DOHH2 (cell line): ENCODE measurements around the gene ANGPTL1.

ENCODE experiments used
- H3F3A ChIP-seq: fragments of 200-600 bp; sonication (generic), shearing (Covaris generic); 2 replicates; pipeline ENCODE4 v1.6.0; 2016; ENCODE audit warnings: antibody characterized with exemption, mild to moderate bottlenecking; ENCODE audit not compliant: control insufficient read depth, insufficient read depth
- H3K27ac ChIP-seq: fragments of 200-600 bp; sonication (generic); 2 replicates; pipeline ENCODE4 v1.5.1; 2014; ENCODE audit warnings: low read depth, mild to moderate bottlenecking, low read length, moderate library complexity
- H3K27me3 ChIP-seq: fragments of 200-600 bp; sonication (generic); 2 replicates; pipeline ENCODE4 v1.6.1; 2014; ENCODE audit warnings: mild to moderate bottlenecking, low read length, mixed read lengths; ENCODE audit not compliant: control insufficient read depth
- H3K36me3 ChIP-seq: fragments of 200-600 bp; sonication (generic); 2 replicates; pipeline ENCODE4 v1.6.1; 2014; ENCODE audit warnings: mild to moderate bottlenecking, low read length, moderate library complexity, mixed read lengths; ENCODE audit not compliant: control insufficient read depth
- H3K4me1 ChIP-seq: fragments of 200-600 bp; sonication (generic); 2 replicates; pipeline ENCODE4 v1.6.1; 2014; ENCODE audit warnings: mild to moderate bottlenecking, low read length, mixed read lengths; ENCODE audit not compliant: control insufficient read depth
- H3K4me2 ChIP-seq: fragments of 200-600 bp; sonication (generic); 2 replicates; pipeline ENCODE4 v1.6.0; 2014; ENCODE audit warnings: mild to moderate bottlenecking, low read length, moderate library complexity
- H3K4me3 ChIP-seq: fragments of 200-600 bp; sonication (generic); 2 replicates; pipeline ENCODE4 v1.5.1; 2014; ENCODE audit warnings: mild to moderate bottlenecking, low read length, mixed read lengths
- H3K79me2 ChIP-seq: fragments of 200-600 bp; sonication (generic); 2 replicates; pipeline ENCODE4 v1.6.1; 2014; ENCODE audit warnings: mild to moderate bottlenecking, low read length, mixed read lengths; ENCODE audit not compliant: control insufficient read depth
- H3K9me2 ChIP-seq: fragments of 200-600 bp; sonication (generic); replicated peaks from 2 replicates; pipeline ENCODE4 v1.6.1; 2014; ENCODE audit warnings: mild to moderate bottlenecking, low read length, mixed read lengths; ENCODE audit not compliant: control insufficient read depth
- H3K9me3 ChIP-seq: fragments of 200-600 bp; sonication (generic); 2 replicates; pipeline ENCODE4 v1.6.1; 2014; ENCODE audit warnings: antibody characterized with exemption, low read length, mixed read lengths; ENCODE audit not compliant: control insufficient read depth, insufficient read depth
- H4K20me1 ChIP-seq: fragments of 200-600 bp; sonication (generic); 2 replicates; pipeline ENCODE4 v1.6.0; 2014; ENCODE audit warnings: low read depth, mild to moderate bottlenecking, antibody characterized with exemption, low read length, moderate library complexity; ENCODE audit not compliant: control insufficient read depth, insufficient read depth
- EZH2phosphoT487 ChIP-seq: fragments of 200-600 bp; sonication (generic); IDR thresholded peaks from 2 replicates; pipeline ENCODE4 v1.6.1; 2017; ENCODE audit warnings: borderline replicate concordance, mild to moderate bottlenecking, antibody characterized with exemption, low read length, moderate library complexity, mixed read lengths
- TF ChIP-seq, protein P1 (sequence below): fragments of 200-600 bp; sonication (generic); IDR thresholded peaks from one replicate; pipeline ENCODE4 v1.5.1; 2014; ENCODE audit warnings: antibody characterized with exemption, mild to moderate bottlenecking, low read depth, low read length; ENCODE audit not compliant: poor library complexity, severe bottlenecking

ANGPTL1 gene

DNA sequence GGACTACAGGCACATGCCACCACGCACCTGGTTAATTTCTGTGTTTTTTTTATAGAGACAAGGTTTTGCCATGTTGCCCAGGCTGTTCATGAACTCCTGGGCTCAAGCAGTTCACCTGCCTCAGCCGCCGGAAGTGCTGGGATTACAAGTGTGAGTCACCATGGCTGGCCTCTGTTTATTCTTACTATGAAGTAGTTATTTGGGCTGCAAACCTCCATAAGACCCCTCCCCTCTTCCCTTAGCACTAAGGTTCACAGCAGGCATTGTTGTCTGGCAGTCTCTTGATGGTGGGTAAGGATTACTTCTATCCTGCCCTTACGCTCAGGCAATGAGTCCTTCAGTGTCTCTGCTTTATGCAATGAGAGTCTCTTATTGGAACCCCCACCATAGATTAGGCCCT, 51.8 kb downstream of the ANGPTL1 start:
- H3K4me3 ChIP-seq, result no peak overlapping the region
- H3F3A ChIP-seq, result 0 out of 2 replicates have a peak, but pooled peaks cover 2% of the 10 kb centered on the region
- no peaks in the 10 kb centered on the region for H3K27me3 ChIP-seq
- H3K9me3 ChIP-seq, result no peaks in the 10 kb centered on the region
- H3K36me3 ChIP-seq, result peaks cover 77% of the 10 kb centered on the region
- no peaks in the 10 kb centered on the region for H3K9me2 ChIP-seq
- H3K79me2 ChIP-seq, result peaks cover 17% of the 10 kb centered on the region
- H3K27ac ChIP-seq, result no peak overlapping the region
- no peaks in the 10 kb centered on the region for H4K20me1 ChIP-seq
- TF ChIP-seq, protein P1, sequence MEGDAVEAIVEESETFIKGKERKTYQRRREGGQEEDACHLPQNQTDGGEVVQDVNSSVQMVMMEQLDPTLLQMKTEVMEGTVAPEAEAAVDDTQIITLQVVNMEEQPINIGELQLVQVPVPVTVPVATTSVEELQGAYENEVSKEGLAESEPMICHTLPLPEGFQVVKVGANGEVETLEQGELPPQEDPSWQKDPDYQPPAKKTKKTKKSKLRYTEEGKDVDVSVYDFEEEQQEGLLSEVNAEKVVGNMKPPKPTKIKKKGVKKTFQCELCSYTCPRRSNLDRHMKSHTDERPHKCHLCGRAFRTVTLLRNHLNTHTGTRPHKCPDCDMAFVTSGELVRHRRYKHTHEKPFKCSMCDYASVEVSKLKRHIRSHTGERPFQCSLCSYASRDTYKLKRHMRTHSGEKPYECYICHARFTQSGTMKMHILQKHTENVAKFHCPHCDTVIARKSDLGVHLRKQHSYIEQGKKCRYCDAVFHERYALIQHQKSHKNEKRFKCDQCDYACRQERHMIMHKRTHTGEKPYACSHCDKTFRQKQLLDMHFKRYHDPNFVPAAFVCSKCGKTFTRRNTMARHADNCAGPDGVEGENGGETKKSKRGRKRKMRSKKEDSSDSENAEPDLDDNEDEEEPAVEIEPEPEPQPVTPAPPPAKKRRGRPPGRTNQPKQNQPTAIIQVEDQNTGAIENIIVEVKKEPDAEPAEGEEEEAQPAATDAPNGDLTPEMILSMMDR, result no peak
- no peak for TF ChIP-seq EZH2phosphoT487
- H3K4me1 ChIP-seq, result no peaks in the 10 kb centered on the region
- no peak overlapping the region for H3K4me2 ChIP-seq

DNA sequence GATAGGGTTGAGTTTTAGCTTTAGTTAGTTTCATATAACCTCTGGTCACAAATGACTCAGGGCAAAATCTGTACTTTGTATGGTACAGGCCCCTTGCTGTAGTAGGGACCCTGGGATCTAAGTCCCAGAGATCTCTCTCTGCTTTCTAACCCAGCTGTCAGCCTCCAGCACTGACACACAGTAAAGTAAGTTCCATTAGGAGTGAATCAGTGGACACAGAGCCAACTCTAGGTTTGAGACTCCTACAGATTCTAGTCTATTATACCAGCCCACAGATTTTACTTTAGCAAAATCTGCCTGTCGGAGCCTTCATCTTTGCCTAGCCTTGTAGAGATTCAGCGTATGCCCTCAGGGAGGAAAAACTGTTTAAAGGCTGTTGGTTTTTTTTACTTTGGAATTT, 52.5 kb downstream of the ANGPTL1 start:
- Histone ChIP-seq H3K36me3 (peaks cover 77% of the 10 kb centered on the region), H3F3A (0 out of 2 replicates have a peak, but pooled peaks cover 2% of the 10 kb centered on the region), H3K9me3 (no peaks in the 10 kb centered on the region), H3K27ac (no peak overlapping the region), H3K27me3 (no peaks in the 10 kb centered on the region), H3K9me2 (no peaks in the 10 kb centered on the region), H4K20me1 (no peaks in the 10 kb centered on the region), H3K79me2 (peaks cover 19% of the 10 kb centered on the region), H3K4me1 (no peaks in the 10 kb centered on the region), H3K4me3 (no peak overlapping the region), H3K4me2 (no peak overlapping the region)
- TF ChIP-seq EZH2phosphoT487, result no peak
- TF ChIP-seq, protein P1, result no peak

DNA sequence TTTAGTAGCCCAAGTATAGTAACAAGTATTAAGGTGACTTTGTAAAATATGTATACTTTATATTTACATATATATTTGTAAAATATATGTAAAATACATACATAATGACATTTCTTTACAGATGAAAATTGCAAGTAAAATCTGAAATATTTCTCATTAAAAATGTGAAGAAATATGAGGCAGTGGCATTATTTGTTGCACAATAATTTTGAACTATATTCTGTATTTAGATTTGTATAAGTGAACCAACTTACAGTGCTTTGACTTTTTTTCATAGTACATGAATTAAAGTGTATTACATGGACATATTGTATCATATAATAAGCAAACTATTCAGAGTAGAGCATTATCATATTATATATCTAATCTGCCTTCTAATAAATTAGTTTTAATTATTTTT, 60.3 kb downstream of the ANGPTL1 start:
- no peak overlapping the region for H3K27ac ChIP-seq
- no peaks in the 10 kb centered on the region for H3K4me1 ChIP-seq
- no peaks in the 10 kb centered on the region for H4K20me1 ChIP-seq
- no peaks in the 10 kb centered on the region for H3K9me3 ChIP-seq
- 0 out of 2 replicates have a peak, but pooled peaks cover 2% of the 10 kb centered on the region for H3F3A ChIP-seq
- TF ChIP-seq, protein P1, result no peak
- TF ChIP-seq EZH2phosphoT487, result no peak
- H3K36me3 ChIP-seq, result peaks cover 71% of the 10 kb centered on the region
- H3K4me3 ChIP-seq, result no peak overlapping the region
- H3K4me2 ChIP-seq, result no peak overlapping the region
- no peaks in the 10 kb centered on the region for H3K9me2 ChIP-seq
- H3K79me2 ChIP-seq, result peaks cover 47% of the 10 kb centered on the region
- H3K27me3 ChIP-seq, result no peaks in the 10 kb centered on the region
